H4 (cell line): Measurements from ENCODE around the gene ABCB9. TPM values are rescaled to one million over a fixed set of nuclear protein-coding genes. Genes with fewer than 3 reads are reported as not detected.

ENCODE experiments used
- total RNA-seq: library from RNA; depleted of rRNA; stranded (reverse); fragments of >200 nt; shearing (Covaris generic); gene quantifications from 2 replicates; pipeline ENCODE4 v1.2.3, GENCODE V29; 2014; rRNA removed

Gene ABCB9
- total RNA-seq, 1 experiment from 2014 or later: 6.5 TPM

Other genes with a start within 250 kb of the ABCB9 start
- not detected in 2 replicates for gene HCAR3, start 249.7 kb downstream of the ABCB9 start, total RNA-seq
- gene HCAR1, start 235.6 kb downstream of the ABCB9 start, total RNA-seq: not detected in 2 replicates
- 50.6 and 55.4 TPM in 2 replicates for gene DENR, start 213.6 kb downstream of the ABCB9 start, total RNA-seq
- 0.25 and 0.35 TPM in 2 replicates for gene CCDC62, start 191.9 kb downstream of the ABCB9 start, total RNA-seq
- 22.0 and 25.6 TPM in 2 replicates for gene HIP1R, start 131.0 kb downstream of the ABCB9 start, total RNA-seq
- 29.2 and 44.0 TPM in 2 replicates for gene VPS37B, start 70.3 kb downstream of the ABCB9 start, total RNA-seq
- gene OGFOD2, start 8.8 kb upstream of the ABCB9 start, total RNA-seq: 17.5 and 18.1 TPM in 2 replicates
- 111 and 179 TPM in 2 replicates for gene ARL6IP4, start 14.2 kb upstream of the ABCB9 start, total RNA-seq
- gene PITPNM2, start 184.6 kb upstream of the ABCB9 start, total RNA-seq: 2.0 and 3.3 TPM in 2 replicates